Caco-2 (cell line): ENCODE data around the gene DPY19L1. TPM values are rescaled to one million over a fixed set of nuclear protein-coding genes. Genes with fewer than 3 reads are reported as not detected.

Source experiments
- BruUV-seq: library from RNA; stranded (reverse); fragments of 400-500 nt; replicated peaks from 2 replicates; lab custom pipeline; 2021; lab: Mats Ljungman, UMichigan
- CTCF ChIA-PET: fragments of 300-600 bp; sonication (Branson Sonifier 250); formaldehyde crosslinking; loops from one replicate; lab custom pipeline; 2022; ENCODE audit warnings: antibody characterized with exemption; lab: Charles Lee
- POLR2A ChIA-PET: fragments of 300-600 bp; sonication (Branson Sonifier 250); formaldehyde crosslinking; loops from one replicate; lab custom pipeline; 2022; ENCODE audit warnings: antibody characterized with exemption; lab: Charles Lee
- DNase-seq, 2 experiments: peaks; one replicate each; pipeline versions ENCODE4 v3.0.0 to v3.0.0-alpha.2; 2020 to 2022
- H3K27me3 ChIP-seq: replicated peaks from 2 replicates; pipeline ENCODE4 v1.6.0; 2011; ENCODE audit warnings: low read length; ENCODE audit not compliant: control insufficient read depth, insufficient read depth
- H3K36me3 ChIP-seq: 2 replicates; pipeline ENCODE4 v1.5.1; 2011; ENCODE audit warnings: low read length; ENCODE audit not compliant: control insufficient read depth, insufficient read depth
- H3K4me1 ChIP-seq: fragments of 250-450 bp; sonication (Bioruptor Pico); 2 replicates; pipeline ENCODE4 v1.5.1; 2020; ENCODE audit warnings: mild to moderate bottlenecking
- H3K4me3 ChIP-seq: 2 replicates; pipeline ENCODE4 v1.5.1; 2011; ENCODE audit warnings: low read depth, mild to moderate bottlenecking, control low read depth, low read length
- H3K9me3 ChIP-seq: fragments of 250-450 bp; sonication (Bioruptor Pico); 2 replicates; pipeline ENCODE4 v1.5.1; 2020; ENCODE audit warnings: mild to moderate bottlenecking, moderate library complexity
- H3K27ac Mint-ChIP-seq: one replicate; pipeline ENCODE4 v1.8.0; 2022; ENCODE audit warnings: mixed read lengths; ENCODE audit not compliant: unreplicated experiment
- H3K27me3 Mint-ChIP-seq: one replicate; pipeline ENCODE4 v1.8.0; 2022; ENCODE audit warnings: mixed read lengths; ENCODE audit not compliant: insufficient read depth, unreplicated experiment
- H3K36me3 Mint-ChIP-seq: one replicate; pipeline ENCODE4 v1.8.0; 2022; ENCODE audit warnings: mild to moderate bottlenecking, mixed read lengths; ENCODE audit not compliant: insufficient read depth, unreplicated experiment
- H3K4me1 Mint-ChIP-seq: one replicate; pipeline ENCODE4 v1.8.0; 2022; ENCODE audit warnings: low read depth, mixed read lengths; ENCODE audit not compliant: unreplicated experiment
- H3K4me3 Mint-ChIP-seq: one replicate; pipeline ENCODE4 v1.8.0; 2022; ENCODE audit warnings: mild to moderate bottlenecking, moderate library complexity, mixed read lengths; ENCODE audit not compliant: unreplicated experiment
- H3K9me3 Mint-ChIP-seq: one replicate; pipeline ENCODE4 v1.8.0; 2022; ENCODE audit warnings: mixed read lengths; ENCODE audit not compliant: unreplicated experiment
- CTCF ChIP-seq, 2 experiments: fragments of 200-600 bp in 1 of 2; IDR thresholded peaks; 1 replicate in 1 of 2; 2 replicates in 1 of 2; pipeline versions ENCODE4 v1.5.1 to v1.8.0; 2011 to 2022; ENCODE audit warnings: antibody characterized with exemption in 1 of 2, control low read depth in 1 of 2, inconsistent platforms in 1 of 2, low read depth in 1 of 2, low read length in 1 of 2, mild to moderate bottlenecking in 1 of 2, moderate library complexity in 1 of 2; ENCODE audit not compliant: insufficient read depth in 1 of 2, severe bottlenecking in 1 of 2, unreplicated experiment in 1 of 2
- intact Hi-C: fragments of 100-400 bp; cut with micrococcal nuclease; formaldehyde crosslinking; loops from one replicate; pipeline ENCODE4 v1.10.0; 2022; ENCODE audit not compliant: unreplicated experiment
- total RNA-seq: library from RNA; stranded (reverse); gene quantifications from 2 replicates; pipeline ENCODE4 v1.2.3, GENCODE V29; 2022

The DPY19L1 gene
- total RNA-seq, 1 experiment from 2014 or later, result 12.9 TPM

DNA sequence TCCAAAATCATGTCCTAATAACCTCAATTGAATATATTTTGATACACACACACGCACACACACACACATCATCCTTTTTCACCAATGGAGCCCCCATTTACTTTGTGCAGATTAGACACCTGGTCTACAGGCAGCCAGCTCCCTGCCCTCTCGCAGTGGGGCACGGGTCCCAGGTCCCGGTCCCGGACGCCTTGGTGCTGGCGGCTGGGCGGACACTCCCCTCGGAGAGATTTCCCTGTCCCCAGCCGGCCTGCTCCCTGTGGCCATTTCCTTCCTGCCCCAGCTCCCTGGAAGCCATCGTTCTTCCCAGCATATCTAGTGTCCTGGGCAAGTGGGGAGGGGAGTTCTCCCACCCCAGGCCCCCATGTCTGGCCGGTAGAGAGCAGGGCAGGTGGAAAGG is 14.6 kb downstream of the DPY19L1 start:
- Mint-ChIP-seq H3K27me3 (no peaks in the 10 kb centered on the region), H3K36me3 (no peaks in the 10 kb centered on the region), H3K4me3 (no peak overlapping the region), H3K27ac (no peak overlapping the region), H3K9me3 (no peaks in the 10 kb centered on the region), H3K4me1 (peaks cover 6% of the 10 kb centered on the region)
- DNase-seq, result no peak
- no peak for TF ChIP-seq CTCF (IDR thresholded peaks at IDR 0.05; ENCODE audit: insufficient read depth in 1 of 2, low read depth in 1 of 2, low read length in 1 of 2, severe bottlenecking in 1 of 2, unreplicated experiment in 1 of 2)
- Histone ChIP-seq H3K9me3 (no peaks in the 10 kb centered on the region), H3K36me3 (no peaks in the 10 kb centered on the region), H3K4me1 (no peaks in the 10 kb centered on the region), H3K27me3 (no peaks in the 10 kb centered on the region), H3K4me3 (no peak overlapping the region)
- BruUV-seq, result no TSS peak
- intact Hi-C loops, result no loop called here
- ChIA-PET POLR2A (no interaction called here), CTCF (no interaction called here)

GRCh38 chr7:35021445-35021844 is 15.8 kb downstream of the DPY19L1 start:
- no peaks in the 10 kb centered on the region for H3K36me3 ChIP-seq
- H3K27ac Mint-ChIP-seq, result no peak overlapping the region
- TF ChIP-seq CTCF (IDR thresholded peaks at IDR 0.05; ENCODE audit: insufficient read depth in 1 of 2, low read depth in 1 of 2, low read length in 1 of 2, severe bottlenecking in 1 of 2, unreplicated experiment in 1 of 2), result no peak
- no peak overlapping the region for H3K4me3 ChIP-seq
- BruUV-seq, result no TSS peak
- intact Hi-C loops, result no loop called here
- CTCF ChIA-PET, result no interaction called here
- H3K4me3 Mint-ChIP-seq, result no peak overlapping the region
- peaks cover 3% of the 10 kb centered on the region for H3K4me1 Mint-ChIP-seq
- POLR2A ChIA-PET, result no interaction called here
- no peaks in the 10 kb centered on the region for H3K9me3 ChIP-seq
- no peaks in the 10 kb centered on the region for H3K36me3 Mint-ChIP-seq
- H3K27me3 ChIP-seq, result no peaks in the 10 kb centered on the region
- no peaks in the 10 kb centered on the region for H3K4me1 ChIP-seq
- no peaks in the 10 kb centered on the region for H3K9me3 Mint-ChIP-seq
- DNase-seq, result no peak
- H3K27me3 Mint-ChIP-seq, result no peaks in the 10 kb centered on the region

- no peak for TF ChIP-seq CTCF (IDR thresholded peaks at IDR 0.05; ENCODE audit: insufficient read depth in 1 of 2, low read depth in 1 of 2, low read length in 1 of 2, severe bottlenecking in 1 of 2, unreplicated experiment in 1 of 2)
- no peaks in the 10 kb centered on the region for H3K27me3 Mint-ChIP-seq
- no peaks in the 10 kb centered on the region for H3K9me3 ChIP-seq
- DNase-seq, result no peak
- CTCF ChIA-PET, result no interaction called here
- H3K4me3 ChIP-seq, result no peak overlapping the region
- no peaks in the 10 kb centered on the region for H3K36me3 ChIP-seq
- H3K27ac Mint-ChIP-seq, result no peak overlapping the region
- no TSS peak for BruUV-seq
- H3K9me3 Mint-ChIP-seq, result no peaks in the 10 kb centered on the region
- H3K4me1 ChIP-seq, result no peaks in the 10 kb centered on the region
- H3K27me3 ChIP-seq, result no peaks in the 10 kb centered on the region
- no peaks in the 10 kb centered on the region for H3K36me3 Mint-ChIP-seq
- no peak overlapping the region for H3K4me3 Mint-ChIP-seq
- intact Hi-C loops, result no loop called here
- POLR2A ChIA-PET, result no interaction called here
- H3K4me1 Mint-ChIP-seq, result peaks cover 6% of the 10 kb centered on the region
Measured at GRCh38 chr7:35019801-35020200, 17.5 kb downstream of the DPY19L1 start.
